A549 (cell line): ENCODE measurements around the gene SLC22A31. TPM values are rescaled to one million over a fixed set of nuclear protein-coding genes. Genes with fewer than 3 reads are reported as not detected.

Source experiments
- ATAC-seq, 2 experiments: fragments of 200-7000 bp in 1 of 2; fragments of >200 bp in 1 of 2; cut with Nextera tagmentation in 1 of 2; cut with Tn5 transposase in 1 of 2; 3 replicates each; pipeline versions ENCODE4 v1.8.0 to v1.9.1; 2018 to 2020; ENCODE audit warnings: mild to moderate bottlenecking in 1 of 2, moderate library complexity in 1 of 2
- CTCF ChIA-PET: fragments of 300-600 bp; sonication (Branson Sonifier 250); formaldehyde crosslinking; extraction: SDS; loops from one replicate; lab custom pipeline; 2021; ENCODE audit warnings: antibody characterized with exemption, inconsistent platforms; lab: Yijun Ruan, JAX
- POLR2A ChIA-PET: fragments of 350-600 bp; formaldehyde crosslinking; extraction: SDS; loops from one replicate; lab custom pipeline; 2021; ENCODE audit warnings: antibody characterized with exemption, inconsistent platforms; lab: Yijun Ruan, JAX
- DNase-seq, 2 experiments: peaks; one replicate each; pipeline versions ENCODE4 v3.0.0 to v3.0.0-alpha.2; 2011 to 2016; ENCODE audit warnings: low read depth in 1 of 2, low spot score in 1 of 2
- FAIRE-seq: peaks from 2 replicates; lab custom pipeline; 2011; peaks lifted over from hg19 to GRCh38; lab: Jason Lieb, UNC
- H3K27ac ChIP-seq, 2 experiments: fragments of >200 bp; sonication (Bioruptor Twin); formaldehyde crosslinking; 3 replicates each; pipeline ENCODE4 v1.5.1; 2016 to 2017
- H3K4me1 ChIP-seq: fragments of >200 bp; sonication (Bioruptor Twin); formaldehyde crosslinking; 3 replicates; pipeline ENCODE4 v1.6.1; 2016
- H3K4me2 ChIP-seq: fragments of >200 bp; sonication (Bioruptor Twin); formaldehyde crosslinking; 3 replicates; pipeline ENCODE4 v1.6.1; 2016
- H3K4me3 ChIP-seq: fragments of >200 bp; sonication (Bioruptor Twin); formaldehyde crosslinking; 3 replicates; pipeline ENCODE4 v1.5.1; 2016
- H3K9me3 ChIP-seq: fragments of >200 bp; sonication (Bioruptor Twin); formaldehyde crosslinking; 3 replicates; pipeline ENCODE4 v1.6.1; 2016
- MAFK ChIP-seq: fragments of 450-650 bp; IDR thresholded peaks from 2 replicates; pipeline ENCODE4 v1.6.1; 2014; ENCODE audit not compliant: partially characterized antibody
- ZSCAN20 ChIP-seq: fragments of 250-450 bp; sonication (Bioruptor Pico); IDR thresholded peaks from 2 replicates; pipeline ENCODE4 v1.8.0; 2022; ENCODE audit warnings: mild to moderate bottlenecking, moderate library complexity
- WGBS: methylation state at CpG from one replicate; pipeline ENCODE4 v1.1.6; 2017; ENCODE audit errors: missing lambda C conversion rate; 5-methylcytosine and 5-hydroxymethylcytosine counted together
- polyA plus RNA-seq, 4 experiments: library from polyadenylated mRNA; depleted of rRNA in 3 of 4; stranded (reverse); fragments of >200 nt; fragmentation: RNase III in 1 of 4; extraction: RNeasy Plus Mini Kit Qiagen cat#74134 plus additional on column Dnase treatment in 1 of 4; gene quantifications; 2 replicates in 3 of 4; 3 replicates in 1 of 4; pipeline ENCODE4 v1.2.3, GENCODE V29; 2011 to 2017
- TF ChIP-seq, protein P1 (sequence below): fragments of 250-450 bp; sonication (Bioruptor Pico); IDR thresholded peaks from 2 replicates; pipeline ENCODE4 v1.5.0; 2020; ENCODE audit warnings: low read depth, mild to moderate bottlenecking, moderate library complexity

The SLC22A31 gene
- polyA plus RNA-seq, 2 of the 4 experiments (the other 2 are of a cell fraction): 0.36 to 0.77 TPM

- ATAC-seq: no peak
- WGBS: 93% methylated on average over 21 of the region's 21 CpGs
Observed at GRCh38 chr16:89146211-89147005, 53.9 kb downstream of the SLC22A31 start.

More at GRCh38 chr16:89146211-89147005, 53.9 kb downstream of the SLC22A31 start:
- ChIA-PET POLR2A (no interaction called here), CTCF (no interaction called here)
- no peaks in the 10 kb centered on the region for H3K9me3 ChIP-seq
- no peaks in the 10 kb centered on the region for H3K4me1 ChIP-seq
- H3K27ac ChIP-seq: no peak overlapping the region
- FAIRE-seq (no peak), DNase-seq (no peak)
- no peak overlapping the region for H3K4me3 ChIP-seq
- TF ChIP-seq, protein P1, sequence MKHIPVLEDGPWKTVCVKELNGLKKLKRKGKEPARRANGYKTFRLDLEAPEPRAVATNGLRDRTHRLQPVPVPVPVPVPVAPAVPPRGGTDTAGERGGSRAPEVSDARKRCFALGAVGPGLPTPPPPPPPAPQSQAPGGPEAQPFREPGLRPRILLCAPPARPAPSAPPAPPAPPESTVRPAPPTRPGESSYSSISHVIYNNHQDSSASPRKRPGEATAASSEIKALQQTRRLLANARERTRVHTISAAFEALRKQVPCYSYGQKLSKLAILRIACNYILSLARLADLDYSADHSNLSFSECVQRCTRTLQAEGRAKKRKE (CRISPR knock-in tag): no peak
- TF ChIP-seq ZSCAN20 (CRISPR knock-in tag): no peak
- no peak for TF ChIP-seq MAFK
- no peak overlapping the region for H3K4me2 ChIP-seq

Other genes with a start within 250 kb of the SLC22A31 start
- not detected in 2 replicates for gene CBFA2T3, start 223.3 kb downstream of the SLC22A31 start, polyA plus RNA-seq (2011; rRNA removed)
- gene CBFA2T3, start 223.3 kb downstream of the SLC22A31 start, polyA plus RNA-seq (2017; fragmentation: RNase III; extraction: RNeasy Plus Mini Kit Qiagen cat#74134 plus additional on column Dnase treatment): 0.05 to 0.34 TPM (median 0.08 TPM) in 3 replicates
- gene ACSF3, start 106.7 kb downstream of the SLC22A31 start, polyA plus RNA-seq (2011; rRNA removed): 9.8 and 11.5 TPM in 2 replicates
- gene ACSF3, start 106.7 kb downstream of the SLC22A31 start, polyA plus RNA-seq (2017; fragmentation: RNase III; extraction: RNeasy Plus Mini Kit Qiagen cat#74134 plus additional on column Dnase treatment): 13.1 to 13.2 TPM (median 13.2 TPM) in 3 replicates
- gene CDH15, start 28.8 kb downstream of the SLC22A31 start, polyA plus RNA-seq (2011; rRNA removed): 0.05 TPM in 1 of 2 replicates, not detected in the other
- 0.03 to 0.09 TPM (median 0.08 TPM) in 3 replicates for gene CDH15, start 28.8 kb downstream of the SLC22A31 start, polyA plus RNA-seq (2017; fragmentation: RNase III; extraction: RNeasy Plus Mini Kit Qiagen cat#74134 plus additional on column Dnase treatment)
- gene ZNF778, start 17.2 kb upstream of the SLC22A31 start, polyA plus RNA-seq (2011; rRNA removed): 9.5 and 10.5 TPM in 2 replicates
- gene ZNF778, start 17.2 kb upstream of the SLC22A31 start, polyA plus RNA-seq (2017; fragmentation: RNase III; extraction: RNeasy Plus Mini Kit Qiagen cat#74134 plus additional on column Dnase treatment): 5.8 to 7.0 TPM (median 7.0 TPM) in 3 replicates